COLO668 (cell line): ENCODE data around the gene LRPPRC.

ENCODE experiments used
- DNase-seq: peaks from one replicate; lab custom pipeline; 2025; ENCODE audit not compliant: unreplicated experiment; lab: John Stamatoyannopoulos, UW

LRPPRC gene

DNA sequence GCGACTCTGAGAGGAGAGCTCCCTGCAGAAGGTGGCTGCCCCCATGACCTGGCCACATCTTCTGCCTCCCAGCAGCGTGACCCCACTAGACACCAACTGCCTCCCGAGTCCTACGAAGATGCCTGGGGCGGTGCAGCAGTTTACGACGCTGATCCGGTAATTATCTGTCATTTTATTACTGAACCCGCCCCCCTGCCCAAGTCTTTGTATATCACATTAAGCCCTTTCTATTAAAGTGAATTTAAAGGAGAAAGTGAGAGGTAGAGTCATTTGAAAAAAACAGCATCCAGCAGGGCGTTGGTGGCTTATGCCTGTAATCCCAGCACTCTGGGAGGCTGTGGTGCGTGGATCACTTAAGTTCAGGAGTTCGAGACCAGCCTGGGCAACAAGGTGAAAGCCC, 123.6 kb downstream of the LRPPRC start:
- no peak for DNase-seq

GRCh38 chr2:43855292-43855691, 140.5 kb downstream of the LRPPRC start:
- DNase-seq: no peak

DNA sequence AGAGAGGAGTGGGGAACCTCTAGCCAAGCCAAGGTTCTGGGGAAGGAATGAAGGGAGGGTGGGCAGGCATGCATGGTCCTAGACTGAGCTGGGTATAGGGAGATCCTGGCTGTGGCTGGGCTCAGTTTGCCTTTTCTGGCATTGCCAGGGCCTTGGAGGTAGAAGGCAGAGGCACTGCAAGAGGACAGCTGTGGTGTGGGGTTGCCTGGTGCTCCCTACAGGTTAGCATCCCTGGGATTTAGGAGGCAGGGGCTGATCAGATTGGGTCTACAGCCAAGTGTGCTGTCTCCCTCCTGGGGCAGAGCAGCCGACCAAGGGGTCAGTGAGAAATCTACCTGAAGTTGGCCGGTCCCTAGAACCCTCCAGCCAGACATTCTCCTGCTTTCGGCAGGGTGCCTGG, 141.1 kb downstream of the LRPPRC start:
- no peak for DNase-seq

GRCh38 chr2:43853141-43854081, 142.4 kb downstream of the LRPPRC start:
- no peak for DNase-seq

DNA sequence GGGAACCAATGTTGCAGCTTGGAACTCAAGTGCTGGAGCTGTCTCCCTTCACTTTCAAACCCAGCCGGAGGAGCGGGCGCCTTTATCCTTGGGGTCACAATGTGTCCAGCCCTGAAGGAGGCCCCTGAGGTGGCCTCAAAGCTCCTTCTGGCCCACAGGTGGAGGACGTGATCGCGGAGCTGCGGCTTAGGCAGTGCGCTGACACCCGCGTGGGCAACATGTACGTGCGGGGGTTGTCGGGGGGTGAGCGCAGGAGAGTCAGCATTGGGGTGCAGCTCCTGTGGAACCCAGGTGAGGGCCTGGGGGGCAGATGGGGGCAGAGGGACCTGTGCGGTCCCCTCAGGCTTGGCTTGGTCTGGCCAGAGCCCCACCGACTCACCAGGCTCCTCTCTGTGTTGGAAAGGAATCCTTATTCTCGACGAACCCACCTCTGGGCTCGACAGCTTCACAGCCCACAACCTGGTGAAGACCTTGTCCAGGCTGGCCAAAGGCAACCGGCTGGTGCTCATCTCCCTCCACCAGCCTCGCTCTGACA, 143.5 kb downstream of the LRPPRC start:
- DNase-seq: no peak

DNA sequence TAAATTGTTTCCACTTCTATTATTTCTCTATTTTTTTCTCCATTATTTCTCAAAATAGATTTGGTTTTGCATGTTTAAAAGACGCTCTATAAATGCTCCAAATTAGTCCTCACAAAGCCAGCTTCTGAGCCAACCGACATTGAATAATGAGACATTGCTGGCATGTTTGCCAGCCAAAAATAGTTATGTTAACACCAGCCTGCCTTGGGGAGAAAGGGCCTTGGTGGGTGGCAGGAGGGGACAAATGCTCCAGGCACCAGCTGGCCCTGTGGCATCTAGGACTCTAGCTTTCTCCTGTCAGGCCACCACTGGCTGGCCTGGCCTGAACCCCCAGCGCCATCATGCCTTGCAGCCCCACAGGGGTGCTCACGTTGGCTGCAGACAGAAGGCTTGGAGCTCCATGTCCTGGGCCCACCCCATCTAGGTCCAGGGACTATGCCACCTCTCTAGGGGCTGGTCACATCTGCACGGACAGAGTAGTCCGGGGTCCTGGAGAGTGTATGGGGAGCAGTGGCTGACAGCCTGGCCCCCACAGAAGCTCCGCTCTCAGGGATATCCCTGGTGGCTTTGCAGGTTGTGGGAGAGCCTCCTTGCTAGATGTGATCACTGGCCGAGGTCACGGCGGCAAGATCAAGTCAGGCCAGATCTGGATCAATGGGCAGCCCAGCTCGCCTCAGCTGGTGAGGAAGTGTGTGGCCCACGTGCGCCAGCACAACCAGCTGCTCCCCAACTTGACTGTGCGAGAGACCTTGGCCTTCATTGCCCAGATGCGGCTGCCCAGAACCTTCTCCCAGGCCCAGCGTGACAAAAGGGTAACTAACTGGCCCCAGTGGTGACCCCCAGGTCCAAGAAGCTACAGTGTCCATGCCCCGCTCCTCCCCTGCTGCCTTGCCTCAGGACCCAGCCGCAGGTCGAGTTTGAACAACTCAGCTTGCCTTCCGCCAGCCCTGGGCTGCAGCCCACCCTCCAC, 144.5 kb downstream of the LRPPRC start:
- DNase-seq: no peak

DNA sequence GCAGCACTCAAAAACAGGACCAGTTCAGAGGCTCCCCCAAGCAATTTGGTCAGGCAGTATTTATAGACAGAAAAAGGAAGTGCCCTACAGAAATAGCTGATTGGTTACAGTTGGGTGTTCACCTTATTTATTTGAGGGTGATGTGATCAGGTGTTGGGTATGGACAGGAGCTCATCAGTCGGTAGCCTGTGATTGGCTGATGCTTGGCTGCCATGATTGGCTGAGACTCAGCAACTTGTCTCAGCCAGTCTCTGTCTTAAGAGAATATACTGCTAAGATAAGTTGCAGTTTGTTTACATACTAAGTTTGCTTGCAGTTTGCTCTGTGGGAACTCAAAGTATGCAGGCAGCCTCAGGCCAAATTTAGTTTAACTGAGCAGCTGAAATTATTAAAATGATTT, 147.6 kb downstream of the LRPPRC start:
- DNase-seq: no peak

GRCh38 chr2:43846140-43846793, 149.5 kb downstream of the LRPPRC start:
- no peak for DNase-seq

DNA sequence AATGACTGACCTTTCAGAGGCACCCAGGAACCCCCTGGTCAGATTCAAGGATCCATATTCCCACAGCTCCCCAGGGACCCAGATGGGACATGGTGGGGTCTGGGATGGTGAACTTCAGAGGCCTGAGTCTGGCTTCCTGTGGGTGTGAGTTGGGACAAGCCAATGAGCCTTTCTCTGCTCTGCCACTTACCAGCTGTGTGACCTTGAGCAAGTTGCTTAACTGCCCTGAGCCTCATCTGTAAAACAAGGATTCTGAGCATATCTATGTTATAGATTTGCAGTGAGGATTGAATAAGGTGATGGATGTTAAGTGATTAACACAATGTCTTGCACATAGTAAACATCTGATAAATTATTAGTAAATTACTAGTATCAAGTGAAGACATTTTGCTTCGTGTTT, 150.6 kb downstream of the LRPPRC start:
- no peak for DNase-seq

DNA sequence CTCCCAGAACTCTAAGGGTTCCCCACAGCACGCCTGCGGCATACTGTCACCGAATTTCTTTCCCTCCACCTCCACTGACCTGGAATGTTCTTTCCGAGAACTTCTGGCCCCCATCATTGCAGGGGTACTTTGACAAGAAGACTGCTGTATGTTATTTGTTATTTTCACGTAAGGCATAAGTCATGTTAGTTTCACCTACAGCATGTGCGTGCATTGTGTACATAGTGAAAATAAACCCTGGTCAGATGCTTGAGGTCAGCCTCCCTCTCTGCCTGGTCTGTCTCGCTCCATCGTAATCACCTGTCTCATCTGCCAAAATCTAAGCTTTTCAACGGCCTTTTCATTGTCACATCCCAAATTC, 152.9 kb downstream of the LRPPRC start:
- DNase-seq: no peak

DNA sequence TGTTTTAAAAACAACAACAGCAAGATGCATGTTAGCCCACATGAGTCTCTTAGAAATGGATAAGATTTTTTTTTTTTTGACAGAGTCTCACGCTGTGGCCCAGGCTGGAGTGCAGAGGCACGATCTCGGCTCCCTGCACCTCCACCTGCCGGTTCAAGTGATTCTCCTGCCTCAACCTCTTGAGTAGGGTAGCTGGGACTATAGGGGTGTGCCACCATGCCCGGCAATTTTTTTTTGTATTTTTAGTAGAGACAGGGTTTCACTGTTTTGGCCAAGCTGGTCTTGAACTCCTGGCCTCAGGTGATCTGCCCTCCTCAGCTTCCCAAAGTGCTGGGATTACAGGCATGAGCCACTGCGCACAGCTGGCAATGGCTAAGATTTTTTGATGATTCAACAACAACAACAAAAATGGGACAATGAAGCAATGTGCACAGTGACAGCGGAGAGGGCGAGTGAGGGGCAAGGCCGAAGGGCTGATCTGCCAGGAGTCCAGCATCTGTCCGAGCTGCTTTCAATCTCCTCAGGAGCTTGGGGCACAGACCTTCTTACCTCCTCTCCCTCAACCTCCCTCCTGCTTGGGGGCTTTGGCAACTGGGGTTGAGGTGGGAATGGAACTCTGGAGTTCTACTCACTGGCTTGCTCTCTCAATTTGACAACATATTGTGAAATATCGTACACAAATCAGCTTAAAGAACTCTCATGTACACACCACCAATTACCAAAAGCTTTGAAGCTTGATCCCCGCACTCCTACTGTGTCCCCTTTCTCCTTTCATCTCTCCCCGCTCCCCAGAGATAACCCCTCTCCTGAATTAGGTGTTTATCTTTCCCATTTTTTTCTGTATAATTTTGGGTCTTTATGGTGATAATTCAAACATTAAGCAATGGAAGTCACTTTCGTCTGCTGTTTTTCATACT, 153.6 kb downstream of the LRPPRC start:
- no peak for DNase-seq

DNA sequence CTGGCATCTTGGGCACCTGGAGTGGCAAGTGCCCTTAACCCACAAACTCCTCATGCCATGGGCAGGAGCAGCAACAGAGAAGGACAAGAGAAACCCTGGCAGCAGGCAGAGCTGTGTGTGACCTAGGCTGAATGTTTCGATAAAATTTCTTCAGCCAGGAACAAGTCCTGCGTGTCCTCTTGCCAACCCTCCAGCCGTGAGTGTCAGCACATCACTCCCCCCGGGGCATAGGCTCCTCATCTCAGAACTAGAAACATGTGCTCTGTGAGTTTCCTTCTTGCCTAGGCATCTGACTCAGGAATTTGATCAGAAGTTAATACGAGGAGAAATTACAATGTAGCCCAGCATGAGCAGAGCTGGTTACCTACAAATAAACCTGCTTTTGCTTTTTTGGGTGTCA, 154.8 kb downstream of the LRPPRC start:
- DNase-seq: no peak

DNA sequence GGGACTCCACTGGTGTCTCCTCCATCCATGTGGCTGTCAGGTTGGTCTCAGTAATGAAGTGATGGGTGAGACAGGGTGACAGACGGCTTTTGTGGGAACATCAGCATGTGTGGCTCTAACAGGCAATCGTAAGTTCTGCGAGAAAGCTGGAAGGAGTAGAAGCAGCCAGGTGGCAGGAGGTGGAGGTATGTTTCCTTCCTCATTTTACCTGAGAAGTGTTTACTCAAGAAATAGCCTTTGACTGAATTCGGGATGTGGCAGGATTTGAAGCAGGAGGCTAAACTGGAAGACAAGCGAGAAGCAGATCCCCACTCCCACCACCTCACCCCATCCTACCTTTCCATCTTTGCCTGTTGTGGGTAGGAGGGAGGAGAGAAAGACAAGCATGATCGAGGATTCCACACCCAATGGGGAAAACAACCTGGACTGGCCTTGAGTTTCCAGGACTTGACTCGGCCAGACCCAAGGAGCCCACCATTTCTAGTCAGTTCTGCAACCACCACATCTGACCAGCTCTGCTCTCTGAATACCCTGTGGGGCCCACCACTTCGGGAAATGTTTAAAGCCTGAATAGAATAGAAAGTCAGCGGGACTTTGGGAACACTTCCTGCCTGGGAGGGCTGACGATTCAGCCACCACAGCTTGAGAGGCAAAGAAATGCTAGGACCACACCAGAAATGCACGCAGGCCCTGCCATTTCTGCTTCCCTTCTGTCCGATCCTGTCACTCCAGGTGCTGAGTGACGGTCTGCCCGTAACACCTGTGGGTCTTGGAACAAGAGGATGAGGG, 155.8 kb downstream of the LRPPRC start:
- no peak for DNase-seq

- no peak for DNase-seq
These were observed 157.1 kb downstream of the LRPPRC start, which contains the start of the genes ABCG5 and ABCG8 for GRCh38 chr2:43838560-43839267. TSS of gene ABCG5 (minus strand) at chr2:43838839. CDS start at chr2:43838679, 160 bp downstream. TSS of gene ABCG8 (plus strand) at chr2:43838971. CDS start at chr2:43839054, 83 bp downstream.

DNA sequence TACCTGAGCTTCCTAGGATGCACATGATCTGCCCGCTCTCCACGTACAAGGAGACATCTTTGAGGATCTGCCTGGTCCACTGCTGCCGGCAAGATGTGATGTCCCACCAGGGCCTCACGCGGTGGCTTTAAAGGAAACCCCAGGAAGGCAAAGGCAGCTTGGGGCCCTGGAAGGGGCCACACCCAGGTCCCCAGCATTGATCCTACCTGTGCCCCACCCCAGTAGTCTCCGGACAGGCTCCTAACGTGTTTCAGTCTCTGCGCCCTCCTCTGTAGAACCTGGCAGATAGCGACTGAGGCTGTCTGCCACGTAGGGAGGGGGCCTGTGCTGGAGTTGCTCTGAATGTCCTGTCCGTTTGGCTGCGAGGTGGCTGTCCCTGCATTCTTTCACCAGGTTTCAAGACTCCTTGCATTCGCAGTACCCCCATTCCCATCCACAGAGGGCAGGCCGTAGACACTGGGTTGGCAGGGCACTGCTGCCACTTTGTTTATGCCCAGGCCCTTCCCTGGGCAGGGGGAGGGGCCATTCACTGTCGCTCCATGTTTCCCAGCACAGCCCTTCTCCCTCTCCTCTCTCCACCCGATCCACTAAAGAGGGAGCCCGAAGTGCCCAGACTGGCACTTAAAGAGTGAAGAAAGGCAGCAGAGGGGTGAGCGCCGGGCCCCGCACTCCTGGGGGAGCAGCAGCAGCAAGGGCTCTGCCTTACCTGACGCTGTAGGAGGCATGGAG, 157.8 kb downstream of the LRPPRC start:
- DNase-seq: no peak

DNA sequence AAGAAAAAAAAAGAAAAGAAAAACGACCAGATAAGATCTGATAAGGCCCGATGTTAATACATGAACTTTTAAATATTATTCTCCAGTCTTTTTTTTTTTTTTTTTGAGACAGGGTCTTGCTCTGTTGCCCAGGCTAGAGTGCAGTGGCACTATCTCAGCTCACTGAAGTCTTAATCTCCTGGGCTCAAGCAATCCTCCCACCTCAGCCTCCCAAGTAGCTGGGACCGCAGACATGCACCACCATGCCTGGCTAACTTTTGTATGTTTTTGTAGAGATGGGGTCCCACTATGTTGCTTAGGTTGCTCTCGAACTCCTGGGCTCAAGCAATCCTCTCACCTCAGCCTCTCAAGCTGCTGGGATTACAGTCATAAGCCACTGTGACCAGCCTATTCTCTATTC, 158.8 kb downstream of the LRPPRC start:
- no peak for DNase-seq
